GM06990 (cell line): Measurements from ENCODE around the gene EIF4G3.

Experiments
- DNase-seq: peaks from one replicate; pipeline ENCODE4 v3.0.0-alpha.2; 2011; ENCODE audit not compliant: insufficient read length; ENCODE audit errors: extremely low read depth
- H3K27me3 ChIP-seq: replicated peaks from 2 replicates; pipeline ENCODE4 v1.6.0; 2011; ENCODE audit warnings: low read length; ENCODE audit not compliant: control insufficient read depth, insufficient read depth
- H3K36me3 ChIP-seq: 2 replicates; pipeline ENCODE4 v1.5.1; 2011; ENCODE audit warnings: low read length; ENCODE audit not compliant: control insufficient read depth, insufficient read depth
- H3K4me3 ChIP-seq: replicated peaks from 2 replicates; pipeline ENCODE4 v1.5.1; 2011; ENCODE audit warnings: low read depth, mild to moderate bottlenecking, control low read depth, low read length
- CTCF ChIP-seq: IDR thresholded peaks from 2 replicates; pipeline ENCODE4 v1.5.1; 2011; ENCODE audit warnings: low read length, control low read depth, mild to moderate bottlenecking, inconsistent platforms; ENCODE audit not compliant: insufficient read depth, poor library complexity, severe bottlenecking

Gene EIF4G3

GRCh38 chr1:20903437-20903836 is 273.3 kb downstream of the EIF4G3 start:
- no peak overlapping the region for H3K4me3 ChIP-seq
- no peak for DNase-seq
- H3K27me3 ChIP-seq: no peaks in the 10 kb centered on the region
- H3K36me3 ChIP-seq: no peaks in the 10 kb centered on the region; the same call in 1 of the 2 replicates
- no peak for TF ChIP-seq CTCF

- Histone ChIP-seq H3K36me3 (no peaks in the 10 kb centered on the region; the same call in 1 of the 2 replicates), H3K4me3 (no peak overlapping the region), H3K27me3 (no peaks in the 10 kb centered on the region)
- DNase-seq: no peak
- no peak for TF ChIP-seq CTCF
Measured at GRCh38 chr1:20900056-20900455, 276.6 kb downstream of the EIF4G3 start.

GRCh38 chr1:20899154-20899972 is 277.3 kb downstream of the EIF4G3 start:
- H3K36me3 ChIP-seq: no peaks in the 10 kb centered on the region; the same call in 1 of the 2 replicates
- no peak for DNase-seq

GRCh38 chr1:20896826-20897225 is 279.9 kb downstream of the EIF4G3 start:
- DNase-seq: no peak
- H3K27me3 ChIP-seq: no peaks in the 10 kb centered on the region
- H3K4me3 ChIP-seq: no peak overlapping the region
- peaks cover 5% of the 10 kb centered on the region for H3K36me3 ChIP-seq
- no peak for TF ChIP-seq CTCF

More at GRCh38 chr1:20899154-20899972, 277.3 kb downstream of the EIF4G3 start:
- no peaks in the 10 kb centered on the region for H3K27me3 ChIP-seq
- H3K4me3 ChIP-seq: no peak overlapping the region
- no peak for TF ChIP-seq CTCF

- no peak for TF ChIP-seq CTCF
- no peak overlapping the region for H3K4me3 ChIP-seq
- no peaks in the 10 kb centered on the region for H3K27me3 ChIP-seq
- H3K36me3 ChIP-seq: peaks cover 5% of the 10 kb centered on the region
- DNase-seq: no peak
Measured at GRCh38 chr1:20893931-20894330, 282.8 kb downstream of the EIF4G3 start.

- H3K27me3 ChIP-seq: no peaks in the 10 kb centered on the region
- TF ChIP-seq CTCF: no peak
- no peak for DNase-seq
- H3K4me3 ChIP-seq: no peak overlapping the region
- peaks cover 5% of the 10 kb centered on the region for H3K36me3 ChIP-seq
Measured at GRCh38 chr1:20891091-20891490, 285.6 kb downstream of the EIF4G3 start.
